ENCODE results near the gene ABHD2.
A peak's percentile ranks its signal among the peaks of the same experiment; 100 is the strongest.
"Not testable (repeated sequence)": the region's sequence is repeated elsewhere in the genome, so short reads cannot be mapped to it uniquely, and the experiment has no call there.

Gene ABHD2

GRCh38 chr15:89085289-89085926 is 2.8 kb upstream of the ABHD2 start:
- DNase-seq (ENCODE audit: low read depth) = no peak

GRCh38 chr15:89085933-89086332 is 2.3 kb upstream of the ABHD2 start:
- H3K4me3 ChIP-seq (ENCODE audit: low read length); DNase-seq (ENCODE audit: low read depth): not testable (repeated sequence)

More at GRCh38 chr15:89085289-89085926, 2.8 kb upstream of the ABHD2 start:
- no peak for TF ChIP-seq CTCF (IDR thresholded peaks at IDR 0.05; ENCODE audit: insufficient read depth, low read depth, low read length, missing control alignments)
- H3K4me3 ChIP-seq (ENCODE audit: low read length) = no peak overlapping the region

- not testable (repeated sequence) for DNase-seq (ENCODE audit: low read depth); H3K4me3 ChIP-seq (ENCODE audit: low read length)
Observed at GRCh38 chr15:89086390-89086789, 1.9 kb upstream of the ABHD2 start.

DNA sequence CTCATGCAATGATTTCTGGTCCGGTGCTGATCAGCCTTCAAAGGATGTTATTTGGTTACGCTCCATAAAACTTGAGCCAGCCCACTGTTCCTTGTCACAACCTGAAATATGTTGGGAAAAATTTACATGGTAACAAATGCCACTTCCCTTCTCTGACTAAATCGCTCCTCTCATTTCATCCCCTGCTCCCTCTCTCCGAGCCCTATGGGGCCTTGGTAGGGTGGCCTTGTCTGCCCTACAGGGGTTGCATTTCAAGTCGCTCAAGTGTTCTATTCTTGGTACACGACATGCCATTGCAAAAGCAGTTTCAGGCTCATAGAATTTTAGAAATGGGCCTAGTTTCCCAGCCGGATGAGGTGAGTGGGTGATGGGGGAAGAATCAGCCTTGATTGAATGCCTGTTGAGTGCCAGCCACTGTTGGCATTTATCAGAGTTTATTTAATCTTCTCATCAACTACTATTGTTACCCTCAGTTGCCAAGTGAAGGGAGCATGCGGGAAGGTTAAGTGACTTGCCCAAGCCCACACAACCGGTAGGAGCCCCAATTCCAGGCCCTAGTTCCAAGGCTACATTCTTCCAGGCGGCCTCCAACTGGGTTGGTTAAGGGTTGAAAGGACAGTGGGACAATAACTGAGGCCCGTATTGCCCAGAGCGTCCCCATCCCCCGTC is 961 bp upstream of the ABHD2 start:
- TF ChIP-seq CTCF (IDR thresholded peaks at IDR 0.05; ENCODE audit: insufficient read depth, low read depth, low read length, missing control alignments) = no peak
- H3K4me3 ChIP-seq (ENCODE audit: low read length) = peak overlapping the region; percentile 83
- DNase-seq (ENCODE audit: low read depth) = no peak

- no peak for TF ChIP-seq CTCF (IDR thresholded peaks at IDR 0.05; ENCODE audit: insufficient read depth, low read depth, low read length, missing control alignments)
- no peak for DNase-seq (ENCODE audit: low read depth)
- peak overlapping the region; percentile 83 for H3K4me3 ChIP-seq (ENCODE audit: low read length)
Observed at GRCh38 chr15:89088605-89089315, 504 bp downstream of the ABHD2 start.

DNA sequence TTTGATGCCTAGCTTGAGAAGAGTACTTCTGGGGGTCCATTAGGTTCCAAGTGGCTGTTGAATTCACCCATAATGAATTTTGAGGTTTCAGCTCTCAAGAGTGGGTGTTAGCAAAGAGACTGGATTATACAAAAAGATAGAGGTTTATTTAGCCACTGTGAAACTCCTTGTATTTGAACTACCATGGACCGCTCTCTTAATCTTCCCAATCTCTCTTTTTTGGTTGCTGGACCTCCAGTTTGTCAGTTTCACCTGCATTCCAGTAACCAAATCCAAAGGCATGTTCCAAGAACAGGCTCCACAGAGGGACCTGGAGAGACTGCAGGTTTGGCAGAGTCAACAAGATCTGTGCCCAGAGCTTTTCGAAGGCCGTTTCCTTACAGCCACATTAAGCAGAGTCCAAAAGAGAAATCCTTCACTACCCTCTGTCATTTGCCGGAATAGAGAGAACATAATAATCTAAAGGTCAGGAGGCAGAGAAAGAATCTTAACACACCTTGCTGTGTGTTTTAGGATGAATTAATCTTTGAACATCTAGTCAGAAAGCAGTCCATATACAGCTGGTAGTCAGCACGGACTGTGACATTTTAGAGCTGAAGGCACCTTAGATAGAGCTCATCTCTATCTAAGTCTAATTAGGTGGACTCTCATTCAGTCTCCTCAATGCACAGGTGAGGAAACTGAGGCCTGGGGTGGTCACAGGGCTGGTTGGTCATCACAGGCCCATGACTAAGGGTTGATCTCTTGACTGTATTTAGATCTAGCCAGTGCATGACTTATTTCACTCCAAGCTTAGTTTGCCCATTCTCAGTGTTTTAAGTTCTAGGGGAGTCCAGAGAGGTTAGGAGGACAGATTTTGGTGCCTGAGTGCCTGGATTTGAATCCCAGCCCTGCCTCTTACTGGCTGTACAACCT is 1.3 kb downstream of the ABHD2 start:
- no peak for DNase-seq (ENCODE audit: low read depth)

More for the DNA sequence above, 1.3 kb downstream of the ABHD2 start:
- H3K4me3 ChIP-seq (ENCODE audit: low read length) = peak overlapping the region; percentile 83
- no peak for TF ChIP-seq CTCF (IDR thresholded peaks at IDR 0.05; ENCODE audit: insufficient read depth, low read depth, low read length, missing control alignments)
